Measurements from ENCODE around the gene ZBTB7B.

Gene ZBTB7B

GRCh38 chr1:155002464-155003226 lies at the start of gene ZBTB7B:
ZBTB7B (plus strand) TSS chr1:155002802; CDS start chr1:155014661, 11,859 bp downstream.
- TF ChIP-seq CTCF (IDR thresholded peaks at IDR 0.05), result no peak

GRCh38 chr1:154953611-154954038 lies 49.0 kb upstream of the ZBTB7B start:
- no peak for TF ChIP-seq CTCF (IDR thresholded peaks at IDR 0.05)

DNA sequence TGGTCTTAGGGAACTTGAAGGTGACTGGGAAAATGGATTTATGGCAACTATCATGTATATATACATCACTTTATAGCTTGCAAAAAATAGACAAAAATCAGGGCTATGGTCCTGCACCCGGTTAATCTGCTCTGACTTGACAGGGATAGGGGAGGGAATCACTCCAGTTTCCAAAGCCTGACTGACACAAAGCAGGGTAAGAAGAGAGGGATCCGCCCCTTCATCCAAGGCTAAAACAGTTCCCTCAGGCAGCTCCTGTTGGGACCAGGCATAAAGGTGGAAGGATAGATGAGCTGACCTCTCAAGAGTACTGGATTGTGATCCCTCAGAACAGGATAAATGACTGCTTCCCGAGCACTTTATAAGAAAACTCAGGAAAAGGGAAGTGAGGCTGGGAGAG lies 48.1 kb upstream of the ZBTB7B start:
- no peak for TF ChIP-seq CTCF (IDR thresholded peaks at IDR 0.05)

DNA sequence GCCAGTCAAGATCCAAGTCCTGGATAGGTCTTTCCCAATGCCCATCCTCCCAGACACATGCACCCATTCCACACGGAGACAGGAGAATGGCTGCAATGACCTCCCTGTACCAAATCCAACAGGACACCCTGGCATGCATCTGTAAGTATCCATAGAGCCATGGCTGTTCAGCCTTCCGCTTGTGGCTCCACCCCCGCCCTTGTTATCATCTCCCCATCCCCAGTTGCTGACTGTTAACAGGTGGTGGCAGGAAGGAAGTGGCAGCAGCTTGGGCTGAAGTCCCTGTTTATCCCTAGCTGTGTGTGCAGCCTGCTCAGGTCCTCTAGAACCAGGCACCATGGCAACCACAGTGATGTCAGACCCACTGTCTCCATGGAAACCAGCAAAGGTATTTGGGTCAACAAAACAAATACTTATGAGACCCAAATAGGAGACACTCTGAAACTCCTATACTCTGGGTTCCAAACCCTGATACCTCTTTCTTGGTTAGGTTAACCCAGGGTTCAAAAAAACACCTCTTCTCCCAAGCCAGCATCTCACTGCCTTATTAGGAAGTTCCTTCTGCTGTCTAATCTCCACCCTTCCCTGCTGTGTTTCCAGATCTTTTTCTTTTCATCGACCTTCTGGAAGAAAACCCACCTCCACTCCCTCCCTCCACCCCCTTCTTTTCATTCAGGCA lies 47.4 kb upstream of the ZBTB7B start:
- no peak for TF ChIP-seq CTCF (IDR thresholded peaks at IDR 0.05)

DNA sequence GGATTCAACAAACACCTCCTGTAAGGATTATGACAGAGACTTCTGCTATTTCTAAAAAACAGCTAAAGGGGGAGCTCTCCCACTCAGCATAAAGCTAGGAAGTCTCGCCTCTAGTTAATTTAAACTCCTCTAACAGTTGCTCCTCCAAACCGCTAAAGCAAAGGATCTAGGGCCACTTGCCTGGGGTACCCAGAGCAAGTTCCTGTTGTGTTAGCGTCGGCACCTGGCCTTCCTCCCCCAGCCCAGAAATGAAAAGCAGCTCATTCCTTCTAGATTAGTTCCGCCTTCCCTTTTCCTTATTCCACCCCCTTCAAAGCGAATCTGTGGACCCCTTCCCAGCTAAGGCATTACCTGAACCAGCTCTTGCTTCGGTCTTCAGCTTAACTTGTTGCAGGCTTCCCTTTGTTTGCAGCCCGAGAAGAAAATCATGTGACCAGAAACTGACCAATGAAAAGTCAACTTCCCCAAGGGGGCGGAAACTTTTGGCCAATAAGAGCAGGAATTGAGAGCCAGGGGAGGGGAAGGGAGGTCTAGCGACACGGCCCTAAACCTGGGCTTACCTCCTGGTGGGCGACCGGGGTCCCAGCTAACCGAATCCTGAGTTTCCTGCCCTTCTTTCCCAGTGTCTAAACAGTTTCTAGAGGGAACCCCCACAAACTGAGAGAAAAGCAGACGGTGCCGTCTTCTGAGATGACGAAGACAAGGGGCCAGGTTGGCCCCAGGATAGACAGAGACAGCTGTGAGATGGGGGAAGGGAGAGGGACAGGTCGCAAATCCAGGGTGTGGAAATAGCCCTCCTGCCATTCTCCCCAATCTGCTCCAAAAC lies 46.7 kb upstream of the ZBTB7B start, which contains the start of gene PBXIP1:
Gene PBXIP1 (minus strand): TSS at position 382 of the 826 bp plus-strand sequence. CDS start 2,378 bp downstream, outside the sequence.
- TF ChIP-seq CTCF (IDR thresholded peaks at IDR 0.05), result peak; percentile 32; the same call in 1 of the 2 replicates

GRCh38 chr1:154956544-154956941 lies 46.1 kb upstream of the ZBTB7B start:
- TF ChIP-seq CTCF (IDR thresholded peaks at IDR 0.05), result no peak

DNA sequence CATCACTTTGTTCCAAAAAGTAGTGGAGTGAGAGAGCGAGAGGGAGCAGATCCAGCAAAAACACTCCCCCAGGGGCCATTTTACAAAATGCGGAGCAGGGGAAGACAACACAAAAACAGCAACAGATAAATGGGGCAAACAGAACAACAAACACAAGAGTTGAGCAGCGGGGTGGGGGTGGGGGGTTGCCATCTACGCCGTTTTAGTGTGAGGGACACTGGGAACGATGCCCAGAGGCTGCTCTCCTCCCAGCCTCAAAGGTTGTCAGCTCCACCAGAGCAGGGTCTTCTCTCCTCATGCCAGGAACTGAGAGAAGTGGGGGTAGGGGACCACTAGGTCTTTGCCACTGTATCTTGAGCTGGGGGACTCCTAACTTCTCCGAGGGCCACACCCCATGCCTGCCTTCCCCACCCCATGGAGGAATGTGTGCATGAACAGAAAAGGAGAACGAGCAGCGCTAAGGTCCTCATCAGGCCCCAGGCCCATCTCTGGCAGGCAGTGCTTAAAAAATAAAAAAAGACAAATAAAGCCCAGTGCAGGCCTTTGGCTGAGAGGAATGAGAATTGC lies 45.4 kb upstream of the ZBTB7B start:
- no peak for TF ChIP-seq CTCF (IDR thresholded peaks at IDR 0.05)
